Ectodermal cell (in vitro differentiated cells): Measurements from ENCODE around the gene C14orf119.

Source experiments
- H3K27ac ChIP-seq: 2 replicates; pipeline ENCODE4 v1.7.0; 2013; ENCODE audit warnings: mild to moderate bottlenecking, low read depth, low read length; ENCODE audit not compliant: insufficient read depth, poor library complexity, severe bottlenecking
- H3K27me3 ChIP-seq: 2 replicates; pipeline ENCODE4 v1.7.0; 2013; ENCODE audit warnings: mild to moderate bottlenecking, low read length; ENCODE audit not compliant: insufficient read depth, control insufficient read depth, poor library complexity, severe bottlenecking
- H3K36me3 ChIP-seq: one replicate; pipeline ENCODE4 v1.7.0; 2013; ENCODE audit warnings: low read length; ENCODE audit not compliant: control insufficient read depth, insufficient read depth
- H3K4me1 ChIP-seq: one replicate; pipeline ENCODE4 v1.7.0; 2013; ENCODE audit warnings: low read length; ENCODE audit not compliant: control insufficient read depth, insufficient read depth
- H3K4me3 ChIP-seq: 2 replicates; pipeline ENCODE4 v1.7.0; 2013; ENCODE audit warnings: low read depth, low read length, control low read depth; ENCODE audit not compliant: insufficient read depth
- H3K9me3 ChIP-seq: 2 replicates; pipeline ENCODE4 v1.7.0; 2013; ENCODE audit warnings: mild to moderate bottlenecking, low read length, moderate library complexity; ENCODE audit not compliant: control insufficient read depth

The C14orf119 gene

DNA sequence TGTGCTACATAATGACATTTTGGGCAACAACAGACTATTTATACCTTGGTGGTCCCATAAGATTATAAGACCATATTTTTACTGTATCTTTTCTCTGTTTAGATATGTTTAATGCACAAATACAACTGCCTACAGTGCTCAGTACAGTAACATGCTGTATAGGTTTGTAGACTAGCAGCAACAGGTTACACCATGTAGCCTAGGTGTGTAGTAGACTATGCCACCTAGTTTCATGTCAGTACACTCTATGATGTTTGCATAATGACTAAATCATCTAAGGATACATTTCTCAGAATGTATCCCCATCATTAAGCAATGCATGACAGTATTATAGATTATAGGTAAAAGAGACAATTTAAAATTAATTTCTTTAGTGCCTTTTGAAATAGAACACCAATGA, 54.4 kb downstream of the C14orf119 start:
- no peak overlapping the region for H3K4me3 ChIP-seq
- H3K27me3 ChIP-seq, result no peaks in the 10 kb centered on the region
- H3K9me3 ChIP-seq, result no peaks in the 10 kb centered on the region
- no peak overlapping the region for H3K27ac ChIP-seq
- no peaks in the 10 kb centered on the region for H3K36me3 ChIP-seq
- peaks cover 13% of the 10 kb centered on the region for H3K4me1 ChIP-seq
